HEK293 (cell line): ENCODE data around the gene TCOF1.

Source experiments
- CTCF ChIA-PET: fragments of 350-600 bp; formaldehyde crosslinking; extraction: SDS; loops from one replicate; lab custom pipeline; 2021; ENCODE audit warnings: antibody characterized with exemption; lab: Yijun Ruan, JAX
- POLR2A ChIA-PET: fragments of 300-600 bp; formaldehyde crosslinking; extraction: SDS; loops from one replicate; lab custom pipeline; 2020; ENCODE audit warnings: antibody characterized with exemption, inconsistent platforms; lab: Yijun Ruan, JAX
- H3K27ac ChIP-seq: fragments of 200-500 bp; sonication (Bioruptor generic); 2 replicates; pipeline ENCODE4 v1.5.1; 2014; ENCODE audit warnings: low read depth, low read length, control low read depth, inconsistent platforms; ENCODE audit errors: extremely low read depth
- H3K36me3 ChIP-seq, 2 experiments: fragments of 200-500 bp in 1 of 2; sonication (Bioruptor generic) in 1 of 2; 1 replicate in 1 of 2; 2 replicates in 1 of 2; pipeline ENCODE4 v1.5.1; 2014 to 2017; ENCODE audit warnings: inconsistent platforms in 2 of 2, low read length in 2 of 2; ENCODE audit not compliant: control insufficient read depth in 2 of 2, insufficient read depth in 1 of 2
- H3K4me1 ChIP-seq: fragments of 200-500 bp; sonication (Bioruptor generic); 2 replicates; pipeline ENCODE4 v1.5.1; 2014; ENCODE audit warnings: mild to moderate bottlenecking, low read length, inconsistent platforms; ENCODE audit not compliant: control insufficient read depth, insufficient read depth
- H3K4me3 ChIP-seq: 2 replicates; pipeline ENCODE4 v1.5.1; 2011; ENCODE audit warnings: low read depth, mild to moderate bottlenecking, control low read depth, low read length, moderate library complexity
- H3K9me3 ChIP-seq: fragments of 200-500 bp; sonication (Bioruptor generic); 2 replicates; pipeline ENCODE4 v1.5.1; 2014; ENCODE audit warnings: low read depth, low read length, inconsistent platforms; ENCODE audit not compliant: control insufficient read depth, insufficient read depth
- GLIS2 ChIP-seq: fragments of 450-650 bp; formaldehyde crosslinking; IDR thresholded peaks from 2 replicates; pipeline ENCODE4 v1.5.1; 2016; ENCODE audit warnings: missing biosample characterization, missing genetic modification characterization
- OSR2 ChIP-seq: fragments of 450-650 bp; formaldehyde crosslinking; IDR thresholded peaks from 2 replicates; pipeline ENCODE4 v1.5.1; 2016; ENCODE audit warnings: missing biosample characterization, missing genetic modification characterization
- PRDM1 ChIP-seq: fragments of 450-650 bp; formaldehyde crosslinking; IDR thresholded peaks from 2 replicates; pipeline ENCODE4; 2016; ENCODE audit warnings: missing biosample characterization, missing genetic modification characterization
- RBAK ChIP-seq: fragments of 450-650 bp; formaldehyde crosslinking; IDR thresholded peaks from 2 replicates; pipeline ENCODE4 v1.5.1; 2016; ENCODE audit warnings: missing biosample characterization, missing genetic modification characterization
- ZBTB48 ChIP-seq: fragments of 450-650 bp; formaldehyde crosslinking; IDR thresholded peaks from 2 replicates; pipeline ENCODE4 v1.5.1; 2016; ENCODE audit warnings: missing biosample characterization, missing genetic modification characterization
- ZEB2 ChIP-seq: fragments of 450-650 bp; formaldehyde crosslinking; IDR thresholded peaks from 2 replicates; pipeline ENCODE4 v1.5.1; 2016; ENCODE audit warnings: missing biosample characterization, missing genetic modification characterization
- ZIC2 ChIP-seq: fragments of 450-650 bp; formaldehyde crosslinking; IDR thresholded peaks from 2 replicates; pipeline ENCODE4 v1.5.1; 2016; ENCODE audit warnings: missing biosample characterization, missing genetic modification characterization
- ZNF19 ChIP-seq: fragments of 450-650 bp; formaldehyde crosslinking; IDR thresholded peaks from 2 replicates; pipeline ENCODE4; 2016; ENCODE audit warnings: missing biosample characterization, missing genetic modification characterization, low read depth
- ZNF302 ChIP-seq: fragments of 450-650 bp; formaldehyde crosslinking; IDR thresholded peaks from 2 replicates; pipeline ENCODE4 v1.5.1; 2016; ENCODE audit warnings: missing biosample characterization, missing genetic modification characterization, low read depth
- ZNF37A ChIP-seq: fragments of 450-650 bp; IDR thresholded peaks from 2 replicates; pipeline ENCODE4 v1.5.1; 2018; ENCODE audit warnings: missing biosample characterization, missing genetic modification characterization
- ZNF501 ChIP-seq: fragments of 450-650 bp; formaldehyde crosslinking; IDR thresholded peaks from 2 replicates; pipeline ENCODE4 v1.5.1; 2016; ENCODE audit warnings: missing biosample characterization, missing genetic modification characterization
- ZNF518A ChIP-seq: fragments of 450-650 bp; formaldehyde crosslinking; conservative IDR thresholded peaks from 2 replicates; pipeline ENCODE4 v1.5.1; 2016; ENCODE audit warnings: low read depth, missing biosample characterization, missing genetic modification characterization
- ZNF558 ChIP-seq: fragments of 450-650 bp; formaldehyde crosslinking; IDR thresholded peaks from 2 replicates; pipeline ENCODE4 v1.5.1; 2016; ENCODE audit warnings: missing biosample characterization, missing genetic modification characterization
- ZNF621 ChIP-seq: fragments of 450-650 bp; formaldehyde crosslinking; IDR thresholded peaks from 2 replicates; pipeline ENCODE4 v1.5.1; 2017; ENCODE audit warnings: missing biosample characterization, missing genetic modification characterization
- ZNF658 ChIP-seq: fragments of 450-650 bp; formaldehyde crosslinking; IDR thresholded peaks from 2 replicates; pipeline ENCODE4; 2016; ENCODE audit warnings: missing biosample characterization, missing genetic modification characterization
- ZNF701 ChIP-seq: fragments of 450-650 bp; formaldehyde crosslinking; IDR thresholded peaks from 2 replicates; pipeline ENCODE4 v1.5.1; 2016; ENCODE audit warnings: missing biosample characterization, missing genetic modification characterization
- TF ChIP-seq, protein P1 (sequence below): fragments of 450-650 bp; formaldehyde crosslinking; IDR thresholded peaks from 2 replicates; pipeline ENCODE4; 2016; ENCODE audit warnings: missing biosample characterization, missing genetic modification characterization
- TF ChIP-seq, protein P2 (sequence below): fragments of 450-650 bp; formaldehyde crosslinking; IDR thresholded peaks from 2 replicates; pipeline ENCODE4 v1.5.1; 2016; ENCODE audit warnings: missing biosample characterization, missing genetic modification characterization, borderline replicate concordance
- TF ChIP-seq, protein P3 (sequence below): fragments of 450-650 bp; formaldehyde crosslinking; IDR thresholded peaks from 2 replicates; pipeline ENCODE4 v1.5.1; 2016; ENCODE audit warnings: missing biosample characterization, missing genetic modification characterization, low read depth

TCOF1 gene

DNA sequence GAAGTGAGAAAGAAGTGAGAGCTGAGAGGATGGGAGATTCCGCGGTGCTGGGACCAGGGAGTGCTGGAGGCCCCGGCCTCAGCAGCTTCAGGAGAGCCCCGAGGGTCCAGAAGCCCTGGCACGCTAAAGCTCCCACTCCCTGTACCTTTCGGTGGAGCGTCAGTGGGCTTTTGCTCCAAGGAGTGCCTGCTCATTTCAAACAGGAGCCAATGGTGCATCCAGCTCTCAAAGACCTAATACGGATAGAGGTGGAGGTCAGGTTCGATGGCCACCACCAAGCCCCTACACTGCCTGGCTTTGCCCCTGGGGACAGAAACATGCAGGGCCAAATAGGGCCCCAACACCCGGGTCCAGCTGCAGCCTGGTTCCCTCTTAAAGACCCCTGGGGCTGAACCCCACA, 47.0 kb downstream of the TCOF1 start:
- no peak overlapping the region for H3K4me3 ChIP-seq
- ChIA-PET CTCF (interaction anchor here (1.0 kb wide), 1 partner anchor 32 kb away, joined by 4 read pairs; no protein-coding TSS in a partner anchor), POLR2A (no interaction called here)
- H3K4me1 ChIP-seq: no peaks in the 10 kb centered on the region; the same call in 1 of the 2 replicates
- no peak overlapping the region for H3K27ac ChIP-seq
- H3K9me3 ChIP-seq: no peaks in the 10 kb centered on the region
- TF ChIP-seq ZEB2 (tag by site-specific recombination) (no peak), ZIC2 (no peak), ZBTB48 (no peak), RBAK (tag by site-specific recombination) (no peak), PRDM1 (no peak), ZNF302 (tag by site-specific recombination) (no peak), ZNF558 (tag by site-specific recombination) (no peak), GLIS2 (tag by site-specific recombination) (no peak), ZNF701 (tag by site-specific recombination) (no peak), ZNF37A (tag by site-specific recombination) (no peak), ZNF518A (tag by site-specific recombination) (no peak), ZNF621 (tag by site-specific recombination) (no peak), ZNF658 (no peak), OSR2 (tag by site-specific recombination) (no peak), ZNF501 (tag by site-specific recombination) (no peak), ZNF19 (tag by site-specific recombination) (no peak)
- TF ChIP-seq, protein P1, sequence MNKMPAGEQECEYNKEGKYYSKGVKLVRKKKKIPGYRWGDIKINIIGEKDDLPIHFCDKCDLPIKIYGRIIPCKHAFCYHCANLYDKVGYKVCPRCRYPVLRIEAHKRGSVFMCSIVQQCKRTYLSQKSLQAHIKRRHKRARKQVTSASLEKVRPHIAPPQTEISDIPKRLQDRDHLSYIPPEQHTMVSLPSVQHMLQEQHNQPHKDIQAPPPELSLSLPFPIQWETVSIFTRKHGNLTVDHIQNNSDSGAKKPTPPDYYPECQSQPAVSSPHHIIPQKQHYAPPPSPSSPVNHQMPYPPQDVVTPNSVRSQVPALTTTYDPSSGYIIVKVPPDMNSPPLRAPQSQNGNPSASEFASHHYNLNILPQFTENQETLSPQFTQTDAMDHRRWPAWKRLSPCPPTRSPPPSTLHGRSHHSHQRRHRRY (tag by site-specific recombination): no peak
- TF ChIP-seq, protein P2, sequence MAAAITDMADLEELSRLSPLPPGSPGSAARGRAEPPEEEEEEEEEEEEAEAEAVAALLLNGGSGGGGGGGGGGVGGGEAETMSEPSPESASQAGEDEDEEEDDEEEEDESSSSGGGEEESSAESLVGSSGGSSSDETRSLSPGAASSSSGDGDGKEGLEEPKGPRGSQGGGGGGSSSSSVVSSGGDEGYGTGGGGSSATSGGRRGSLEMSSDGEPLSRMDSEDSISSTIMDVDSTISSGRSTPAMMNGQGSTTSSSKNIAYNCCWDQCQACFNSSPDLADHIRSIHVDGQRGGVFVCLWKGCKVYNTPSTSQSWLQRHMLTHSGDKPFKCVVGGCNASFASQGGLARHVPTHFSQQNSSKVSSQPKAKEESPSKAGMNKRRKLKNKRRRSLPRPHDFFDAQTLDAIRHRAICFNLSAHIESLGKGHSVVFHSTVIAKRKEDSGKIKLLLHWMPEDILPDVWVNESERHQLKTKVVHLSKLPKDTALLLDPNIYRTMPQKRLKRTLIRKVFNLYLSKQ (tag by site-specific recombination): no peak
- TF ChIP-seq, protein P3, sequence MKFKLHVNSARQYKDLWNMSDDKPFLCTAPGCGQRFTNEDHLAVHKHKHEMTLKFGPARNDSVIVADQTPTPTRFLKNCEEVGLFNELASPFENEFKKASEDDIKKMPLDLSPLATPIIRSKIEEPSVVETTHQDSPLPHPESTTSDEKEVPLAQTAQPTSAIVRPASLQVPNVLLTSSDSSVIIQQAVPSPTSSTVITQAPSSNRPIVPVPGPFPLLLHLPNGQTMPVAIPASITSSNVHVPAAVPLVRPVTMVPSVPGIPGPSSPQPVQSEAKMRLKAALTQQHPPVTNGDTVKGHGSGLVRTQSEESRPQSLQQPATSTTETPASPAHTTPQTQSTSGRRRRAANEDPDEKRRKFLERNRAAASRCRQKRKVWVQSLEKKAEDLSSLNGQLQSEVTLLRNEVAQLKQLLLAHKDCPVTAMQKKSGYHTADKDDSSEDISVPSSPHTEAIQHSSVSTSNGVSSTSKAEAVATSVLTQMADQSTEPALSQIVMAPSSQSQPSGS: no peak
- peaks cover 0 to 38% of the 10 kb centered on the region in 2 experiments; a peak in 1 of 3 replicates for H3K36me3 ChIP-seq
